GM12878 (cell line): ENCODE measurements around the gene LRRC26. TPM values are rescaled to one million over a fixed set of nuclear protein-coding genes. Genes with fewer than 3 reads are reported as not detected.
A peak's percentile ranks its signal among the peaks of the same experiment; 100 is the strongest.

Experiments used
- ATAC-seq: fragments of 200-7000 bp; cut with Tn5 transposase; 3 replicates; pipeline ENCODE4 v1.9.1; 2020; ENCODE audit warnings: mild to moderate bottlenecking, moderate library complexity
- BruUV-seq: library from RNA; stranded (reverse); fragments of 400-500 nt; replicated peaks from 2 replicates; lab custom pipeline; 2021; lab: Mats Ljungman, UMichigan
- CTCF ChIA-PET: fragments of 300-600 bp; sonication (Branson Sonifier 250); formaldehyde crosslinking; extraction: SDS; loops from one replicate; lab custom pipeline; 2021; ENCODE audit warnings: inconsistent platforms; lab: Yijun Ruan, JAX
- POLR2A ChIA-PET: fragments of 350-600 bp; formaldehyde crosslinking; extraction: SDS; loops from one replicate; lab custom pipeline; 2021; ENCODE audit warnings: inconsistent platforms; lab: Charles Lee
- RAD21 ChIA-PET: fragments of 300-600 bp; sonication (Branson Sonifier 250); formaldehyde crosslinking; loops from one replicate; lab custom pipeline; 2023; ENCODE audit warnings: antibody characterized with exemption; ENCODE audit not compliant: unreplicated experiment; lab: Charles Lee
- SMC1A ChIA-PET: fragments of 300-600 bp; sonication (Branson Sonifier 250); formaldehyde crosslinking; loops from one replicate; lab custom pipeline; 2023; ENCODE audit not compliant: unreplicated experiment, uncharacterized antibody; lab: Charles Lee
- DNase-seq: peaks from one replicate; pipeline ENCODE4 v3.0.0-alpha.2; 2011; ENCODE audit warnings: low read depth, low spot score
- FAIRE-seq: peaks from 3 replicates; lab custom pipeline; 2011; peaks lifted over from hg19 to GRCh38; lab: Jason Lieb, UNC
- H2AFZ ChIP-seq: 2 replicates; pipeline ENCODE4 v1.6.0; 2011; ENCODE audit warnings: low read depth, low read length, control low read depth; ENCODE audit not compliant: control insufficient read depth
- H3K27ac ChIP-seq: 2 replicates; pipeline ENCODE4 v1.5.1; 2011; ENCODE audit warnings: control low read depth; ENCODE audit not compliant: control insufficient read depth, insufficient read depth
- H3K27me3 ChIP-seq, 2 experiments: replicated peaks in 1 of 2; 2 replicates each; pipeline versions ENCODE4 v1.6.0 to v1.6.1; 2011; ENCODE audit warnings: low read length in 1 of 2; ENCODE audit not compliant: control insufficient read depth in 2 of 2, insufficient read depth in 2 of 2
- H3K36me3 ChIP-seq, 2 experiments: 2 replicates each; pipeline ENCODE4 v1.5.1; 2011; ENCODE audit warnings: low read length in 1 of 2; ENCODE audit not compliant: control insufficient read depth in 2 of 2, insufficient read depth in 2 of 2
- H3K4me1 ChIP-seq: 2 replicates; pipeline ENCODE4 v1.6.1; 2011; ENCODE audit warnings: mild to moderate bottlenecking, low read length, moderate library complexity, mixed read lengths; ENCODE audit not compliant: control insufficient read depth, insufficient read depth
- H3K4me2 ChIP-seq: 2 replicates; pipeline ENCODE4 v1.6.0; 2011; ENCODE audit warnings: control low read depth; ENCODE audit not compliant: control insufficient read depth, insufficient read depth
- H3K4me3 ChIP-seq: fragments of 200-600 bp; sonication (generic); 2 replicates; pipeline ENCODE4 v1.5.1; 2016
- H3K79me2 ChIP-seq: 2 replicates; pipeline ENCODE4 v1.6.0; 2011; ENCODE audit warnings: low read length; ENCODE audit not compliant: control insufficient read depth, insufficient read depth
- H3K9ac ChIP-seq: 2 replicates; pipeline ENCODE4 v1.8.0; 2011; ENCODE audit warnings: low read length, control low read depth, mixed read lengths; ENCODE audit not compliant: control insufficient read depth, insufficient read depth
- H3K9me3 ChIP-seq: replicated peaks from 3 replicates; pipeline ENCODE4 v1.5.1; 2011; ENCODE audit warnings: mild to moderate bottlenecking, low read length; ENCODE audit not compliant: control insufficient read depth, insufficient read depth
- H4K20me1 ChIP-seq: 2 replicates; pipeline ENCODE4 v1.6.0; 2011; ENCODE audit not compliant: control insufficient read depth, insufficient read depth
- CUX1 ChIP-seq: IDR thresholded peaks from 2 replicates; pipeline ENCODE4 v1.6.1; 2012; ENCODE audit warnings: improper control_type of control experiment, low read depth, low read length; ENCODE audit not compliant: insufficient replicate concordance
- MYC ChIP-seq: IDR thresholded peaks from 2 replicates; pipeline ENCODE4 v1.6.1; 2011; ENCODE audit warnings: mild to moderate bottlenecking, low read length, moderate library complexity, inconsistent platforms; ENCODE audit not compliant: insufficient read depth, insufficient replicate concordance, insufficient read length, severe bottlenecking
- NFIC ChIP-seq: IDR thresholded peaks from 2 replicates; pipeline ENCODE4 v1.6.1; 2012; ENCODE audit warnings: low read depth, mild to moderate bottlenecking, inconsistent platforms, low read length, moderate library complexity
- POLR2A ChIP-seq: IDR thresholded peaks from 2 replicates; pipeline ENCODE4 v1.6.1; 2011; ENCODE audit warnings: low read depth, mild to moderate bottlenecking, low read length
- SREBF2 ChIP-seq: IDR thresholded peaks from 2 replicates; pipeline ENCODE4 v1.6.1; 2012; ENCODE audit warnings: mild to moderate bottlenecking, low read length
- WGBS: methylation state at CpG from one replicate; pipeline ENCODE4 v1.1.6; 2016; ENCODE audit warnings: low lambda C conversion rate; ENCODE audit not compliant: insufficient replicate concordance, insufficient coverage; ENCODE audit errors: missing lambda C conversion rate; 5-methylcytosine and 5-hydroxymethylcytosine counted together
- in situ Hi-C: fragments of 300-500 bp; cut with MboI; formaldehyde crosslinking; loops from 9 replicates; pipeline ENCODE4 v1.14.3; 2018; ENCODE audit warnings: mixed read lengths
- intact Hi-C: fragments of 100-400 bp; cut with micrococcal nuclease; formaldehyde crosslinking; loops from one replicate; pipeline ENCODE4 v1.14.2; 2022; ENCODE audit not compliant: unreplicated experiment
- polyA plus RNA-seq, 11 experiments: library from polyadenylated mRNA; depleted of rRNA in 4 of 11; unstranded in 6 of 11; stranded (reverse) in 5 of 11; fragments of >200 nt; fragmentation: Nextera tagmentation in 4 of 11; fragmentation: Illumina TruSeq in 1 of 11; extraction: Ambion mirVana in 4 of 11; extraction: Trizol in 1 of 11; gene quantifications; 1 replicate in 1 of 11; 2 replicates in 10 of 11; pipeline versions ENCODE4 v1.2.1 to v1.2.3, GENCODE V29; 2011 to 2016; ENCODE audit warnings: inconsistent platforms in 2 of 11, missing spikeins in 2 of 11, low read depth in 1 of 11
- total RNA-seq, 4 experiments: library from RNA; depleted of rRNA in 3 of 4; stranded (reverse); fragments of >200 nt in 3 of 4; fragmentation: Illumina TruSeq in 1 of 4; extraction: Trizol in 1 of 4; gene quantifications; 2 replicates each; pipeline versions ENCODE4 v1.2.1 to v1.2.3, GENCODE V29; 2013 to 2021
- TF ChIP-seq, protein P1 (sequence below): fragments of 450-650 bp; formaldehyde crosslinking; IDR thresholded peaks from 2 replicates; pipeline ENCODE4 v1.4.0; 2022; ENCODE audit warnings: mild to moderate bottlenecking, moderate library complexity
- TF ChIP-seq, protein P2 (sequence below): IDR thresholded peaks from 2 replicates; pipeline ENCODE4 v1.6.1; 2012; ENCODE audit warnings: mild to moderate bottlenecking, low read depth, low read length

LRRC26 gene
- total and polyA plus RNA-seq, 10 of the 15 experiments (the other 5 are each of a cell fraction or from before 2014, with no cell fraction given), result 0.29 to 0.91 (median 0.64) TPM; not detected in 5

GRCh38 chr9:137213160-137214060 is 43.6 kb upstream of the LRRC26 start (continued):
- TF ChIP-seq CUX1 (no peak), MYC (no peak), POLR2A (peak; percentile 28; the same call in 1 of the 2 replicates), SREBF2 (no peak), NFIC (no peak)

- in situ Hi-C loops (no loop called here), intact Hi-C loops (no loop called here)
- ChIA-PET SMC1A (no interaction called here), POLR2A (interaction anchor here (0.5 kb wide), 1 partner anchor 80 kb away, joined by 3 read pairs; no protein-coding TSS in a partner anchor), CTCF (no interaction called here), RAD21 (interaction anchor here (1.0 kb wide), 1 partner anchor 11 kb away, joined by 4 read pairs; no protein-coding TSS in a partner anchor)
- no peaks in the 10 kb centered on the region for H3K27me3 ChIP-seq
- FAIRE-seq (no peak), ATAC-seq (peak; percentile 29; the same call in 2 of the 3 replicates), DNase-seq (no peak)
- H2AFZ ChIP-seq, result no peak overlapping the region
- H3K4me2 ChIP-seq, result no peak overlapping the region
- no TSS peak for BruUV-seq
- no peaks in the 10 kb centered on the region; the same call in 1 of the 2 replicates for H3K79me2 ChIP-seq
- H3K4me3 ChIP-seq, result no peak overlapping the region
- no peaks in the 10 kb centered on the region for H4K20me1 ChIP-seq
- H3K9me3 ChIP-seq, result no peaks in the 10 kb centered on the region
- H3K9ac ChIP-seq, result no peak overlapping the region
- peaks cover 0 to 4% of the 10 kb centered on the region in 2 experiments; a peak in 3 of 4 replicates for H3K36me3 ChIP-seq
- WGBS, result 95% methylated on average over 21 of the region's 21 CpGs
- no peaks in the 10 kb centered on the region for H3K4me1 ChIP-seq
- H3K27ac ChIP-seq, result no peak overlapping the region
- TF ChIP-seq, protein P1, sequence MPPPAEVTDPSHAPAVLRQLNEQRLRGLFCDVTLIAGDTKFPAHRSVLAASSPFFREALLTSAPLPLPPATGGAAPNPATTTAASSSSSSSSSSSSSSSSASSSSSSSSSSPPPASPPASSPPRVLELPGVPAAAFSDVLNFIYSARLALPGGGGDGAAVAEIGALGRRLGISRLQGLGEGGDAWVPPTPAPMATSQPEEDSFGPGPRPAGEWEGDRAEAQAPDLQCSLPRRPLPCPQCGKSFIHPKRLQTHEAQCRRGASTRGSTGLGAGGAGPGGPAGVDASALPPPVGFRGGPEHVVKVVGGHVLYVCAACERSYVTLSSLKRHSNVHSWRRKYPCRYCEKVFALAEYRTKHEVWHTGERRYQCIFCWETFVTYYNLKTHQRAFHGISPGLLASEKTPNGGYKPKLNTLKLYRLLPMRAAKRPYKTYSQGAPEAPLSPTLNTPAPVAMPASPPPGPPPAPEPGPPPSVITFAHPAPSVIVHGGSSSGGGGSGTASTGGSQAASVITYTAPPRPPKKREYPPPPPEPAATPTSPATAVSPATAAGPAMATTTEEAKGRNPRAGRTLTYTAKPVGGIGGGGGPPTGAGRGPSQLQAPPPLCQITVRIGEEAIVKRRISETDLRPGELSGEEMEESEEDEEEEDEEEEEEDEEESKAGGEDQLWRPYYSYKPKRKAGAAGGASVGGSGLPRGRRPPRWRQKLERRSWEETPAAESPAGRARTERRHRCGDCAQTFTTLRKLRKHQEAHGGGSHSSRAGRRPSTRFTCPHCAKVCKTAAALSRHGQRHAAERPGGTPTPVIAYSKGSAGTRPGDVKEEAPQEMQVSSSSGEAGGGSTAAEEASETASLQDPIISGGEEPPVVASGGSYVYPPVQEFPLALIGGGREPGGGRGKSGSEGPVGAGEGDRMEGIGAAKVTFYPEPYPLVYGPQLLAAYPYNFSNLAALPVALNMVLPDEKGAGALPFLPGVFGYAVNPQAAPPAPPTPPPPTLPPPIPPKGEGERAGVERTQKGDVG (CRISPR knock-in tag), result no peak
- TF ChIP-seq, protein P2, sequence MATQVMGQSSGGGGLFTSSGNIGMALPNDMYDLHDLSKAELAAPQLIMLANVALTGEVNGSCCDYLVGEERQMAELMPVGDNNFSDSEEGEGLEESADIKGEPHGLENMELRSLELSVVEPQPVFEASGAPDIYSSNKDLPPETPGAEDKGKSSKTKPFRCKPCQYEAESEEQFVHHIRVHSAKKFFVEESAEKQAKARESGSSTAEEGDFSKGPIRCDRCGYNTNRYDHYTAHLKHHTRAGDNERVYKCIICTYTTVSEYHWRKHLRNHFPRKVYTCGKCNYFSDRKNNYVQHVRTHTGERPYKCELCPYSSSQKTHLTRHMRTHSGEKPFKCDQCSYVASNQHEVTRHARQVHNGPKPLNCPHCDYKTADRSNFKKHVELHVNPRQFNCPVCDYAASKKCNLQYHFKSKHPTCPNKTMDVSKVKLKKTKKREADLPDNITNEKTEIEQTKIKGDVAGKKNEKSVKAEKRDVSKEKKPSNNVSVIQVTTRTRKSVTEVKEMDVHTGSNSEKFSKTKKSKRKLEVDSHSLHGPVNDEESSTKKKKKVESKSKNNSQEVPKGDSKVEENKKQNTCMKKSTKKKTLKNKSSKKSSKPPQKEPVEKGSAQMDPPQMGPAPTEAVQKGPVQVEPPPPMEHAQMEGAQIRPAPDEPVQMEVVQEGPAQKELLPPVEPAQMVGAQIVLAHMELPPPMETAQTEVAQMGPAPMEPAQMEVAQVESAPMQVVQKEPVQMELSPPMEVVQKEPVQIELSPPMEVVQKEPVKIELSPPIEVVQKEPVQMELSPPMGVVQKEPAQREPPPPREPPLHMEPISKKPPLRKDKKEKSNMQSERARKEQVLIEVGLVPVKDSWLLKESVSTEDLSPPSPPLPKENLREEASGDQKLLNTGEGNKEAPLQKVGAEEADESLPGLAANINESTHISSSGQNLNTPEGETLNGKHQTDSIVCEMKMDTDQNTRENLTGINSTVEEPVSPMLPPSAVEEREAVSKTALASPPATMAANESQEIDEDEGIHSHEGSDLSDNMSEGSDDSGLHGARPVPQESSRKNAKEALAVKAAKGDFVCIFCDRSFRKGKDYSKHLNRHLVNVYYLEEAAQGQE, result no peak
Observed at GRCh38 chr9:137212520-137212919, 42.7 kb upstream of the LRRC26 start.
